Spleen (tissue), 7 donors: ENCODE data around the gene GBX2.
A peak's percentile ranks its signal among the peaks of the same experiment; 100 is the strongest.

Experiments
- CTCF ChIP-seq, 11 experiments: fragments of 200-600 bp in 7 of 11; fragments of 450-650 bp in 4 of 11; sonication (generic) in 4 of 11; IDR thresholded peaks in 8 of 11; conservative IDR thresholded peaks in 3 of 11; 1 replicate in 7 of 11; 2 replicates in 4 of 11; pipeline versions ENCODE4 v1.4.0 to v1.8.0; 2016 to 2021; ENCODE audit warnings: antibody characterized with exemption in 11 of 11, inconsistent platforms in 4 of 11, mild to moderate bottlenecking in 1 of 11
- POLR2A ChIP-seq, 3 donors: fragments of 450-650 bp; IDR thresholded peaks; one replicate each; pipeline ENCODE4 v1.5.1; 2017; ENCODE audit warnings: antibody characterized with exemption in 3 of 3, mild to moderate bottlenecking in 1 of 3
- donor health status: DM: no; HTN: no; CAD: no; lungs with moderate emphysema.
- donor health status: DM: no; HTN: no; CAD: no.
- donor health status: DM: no; HTN: no; CAD: no.

GRCh38 chr2:236180831-236181453 is 12.8 kb upstream of the GBX2 start:
- TF ChIP-seq CTCF (IDR thresholded peaks at IDR 0.05 in 8 of 11, conservative IDR thresholded peaks at IDR 0.05 in 3 of 11): peak in 9 of 11 experiments; percentile 6 to 62 (median 48)
- TF ChIP-seq POLR2A (IDR thresholded peaks at IDR 0.05): no peak
